Natural killer cell (primary cell): ENCODE results near the gene EVI5. TPM values are rescaled to one million over a fixed set of nuclear protein-coding genes. Genes with fewer than 3 reads are reported as not detected.
A peak's percentile ranks its signal among the peaks of the same experiment; 100 is the strongest.
"Not testable (repeated sequence)": the region's sequence is repeated elsewhere in the genome, so short reads cannot be mapped to it uniquely, and the experiment has no call there.

ENCODE experiments used
- ATAC-seq, 3 donors: fragments of 150-1000 bp in 2 of 3; fragments of 200-7000 bp in 1 of 3; cut with Tn5 transposase; 1 replicate in 1 of 3; 2 replicates in 2 of 3; pipeline ENCODE4 v1.10.0; 2021; ENCODE audit warnings: mild to moderate bottlenecking in 2 of 3, moderate library complexity in 2 of 3
- DNase-seq, 2 donors: peaks; one replicate each; pipeline versions ENCODE4 v3.0.0 to v3.0.0-alpha.2; 2013 to 2021; ENCODE audit warnings: mixed read lengths in 1 of 2
- H3K27ac ChIP-seq: one replicate; pipeline ENCODE4 v1.5.1; 2013; ENCODE audit warnings: mild to moderate bottlenecking, low read length
- H3K27me3 ChIP-seq: one replicate; pipeline ENCODE4 v1.6.1; 2013; ENCODE audit warnings: low read length; ENCODE audit not compliant: control insufficient read depth, insufficient read depth
- H3K36me3 ChIP-seq: one replicate; pipeline ENCODE4 v1.6.1; 2013; ENCODE audit warnings: low read length; ENCODE audit not compliant: control insufficient read depth, insufficient read depth
- H3K4me1 ChIP-seq: one replicate; pipeline ENCODE4 v1.6.1; 2013; ENCODE audit warnings: low read length; ENCODE audit not compliant: control insufficient read depth, insufficient read depth
- H3K4me3 ChIP-seq: one replicate; pipeline ENCODE4 v1.5.1; 2013; ENCODE audit warnings: low read length
- H3K9me3 ChIP-seq: one replicate; pipeline ENCODE4 v1.6.1; 2013; ENCODE audit warnings: low read length; ENCODE audit not compliant: control insufficient read depth, insufficient read depth
- H3K27ac Mint-ChIP-seq, 2 donors: one replicate each; pipeline ENCODE4 v1.8.0; 2022; ENCODE audit warnings: mild to moderate bottlenecking in 2 of 2, mixed read lengths in 2 of 2, moderate library complexity in 1 of 2
- H3K27me3 Mint-ChIP-seq, 2 donors: one replicate each; pipeline ENCODE4 v1.8.0; 2022; ENCODE audit warnings: low read depth in 2 of 2, mixed read lengths in 2 of 2
- H3K36me3 Mint-ChIP-seq: one replicate; pipeline ENCODE4 v1.8.0; 2022; ENCODE audit warnings: mixed read lengths
- H3K4me1 Mint-ChIP-seq, 2 donors: one replicate each; pipeline ENCODE4 v1.8.0; 2022; ENCODE audit warnings: mixed read lengths in 2 of 2
- H3K4me3 Mint-ChIP-seq: one replicate; pipeline ENCODE4 v1.8.0; 2022; ENCODE audit warnings: mild to moderate bottlenecking, moderate library complexity, mixed read lengths
- H3K9me3 Mint-ChIP-seq, 2 donors: one replicate each; pipeline ENCODE4 v1.8.0; 2022; ENCODE audit warnings: mixed read lengths in 2 of 2
- WGBS: methylation state at CpG from one replicate; pipeline ENCODE4 v1.1.7; 2013; ENCODE audit warnings: missing lambda C conversion rate; ENCODE audit not compliant: insufficient coverage; 5-methylcytosine and 5-hydroxymethylcytosine counted together
- intact Hi-C: fragments of 100-400 bp; cut with micrococcal nuclease; formaldehyde crosslinking; loops from one replicate; pipeline ENCODE4 v1.14.2; 2022
- total RNA-seq, 4 donors: library from RNA; stranded (reverse); fragments of 120-200 nt in 1 of 4; gene quantifications; one replicate each; pipeline versions ENCODE4 v1.2.3 to v1.2.4, GENCODE V29; 2013 to 2022
- TF ChIP-seq, protein P1 (sequence below): fragments of 200-600 bp; IDR thresholded peaks from one replicate; pipeline ENCODE4 v1.8.0; 2022; ENCODE audit warnings: antibody characterized with exemption

Gene EVI5
- total RNA-seq, 3 donors from 2014 or later (not counting 1 experiment from before 2014, with no cell fraction given), result 3.9 to 6.0 (median 5.5) TPM

GRCh38 chr1:92538048-92538412, 246.9 kb downstream of the EVI5 start:
- H3K27ac Mint-ChIP-seq, result peak overlapping the region; percentile 91 to 92
- intact Hi-C loops, result loop anchor here (1.0 to 5.0 kb wide), 4 partner anchors 46 to 221 kb away; no protein-coding TSS in a partner anchor
- ATAC-seq, result peak; percentile 68 to 86 (median 83)
- WGBS, result no CpG with 5 or more reads among the region's 2 CpGs
- H3K27me3 ChIP-seq, result no peaks in the 10 kb centered on the region
- no peaks in the 10 kb centered on the region for H3K36me3 ChIP-seq
- H3K36me3 Mint-ChIP-seq, result no peaks in the 10 kb centered on the region
- H3K4me1 Mint-ChIP-seq, result peaks cover 21 to 24% of the 10 kb centered on the region in 2 donors
- peaks cover 11% of the 10 kb centered on the region for H3K4me1 ChIP-seq
- H3K9me3 ChIP-seq, result no peaks in the 10 kb centered on the region
- peak overlapping the region; percentile 19 for H3K4me3 ChIP-seq
- H3K27ac ChIP-seq, result peak overlapping the region; percentile 87
- H3K9me3 Mint-ChIP-seq, result no peaks in the 10 kb centered on the region
- DNase-seq, result peak in 1 of 2 donors; percentile 70
- H3K4me3 Mint-ChIP-seq, result peak overlapping the region; percentile 65
- TF ChIP-seq, protein P1, sequence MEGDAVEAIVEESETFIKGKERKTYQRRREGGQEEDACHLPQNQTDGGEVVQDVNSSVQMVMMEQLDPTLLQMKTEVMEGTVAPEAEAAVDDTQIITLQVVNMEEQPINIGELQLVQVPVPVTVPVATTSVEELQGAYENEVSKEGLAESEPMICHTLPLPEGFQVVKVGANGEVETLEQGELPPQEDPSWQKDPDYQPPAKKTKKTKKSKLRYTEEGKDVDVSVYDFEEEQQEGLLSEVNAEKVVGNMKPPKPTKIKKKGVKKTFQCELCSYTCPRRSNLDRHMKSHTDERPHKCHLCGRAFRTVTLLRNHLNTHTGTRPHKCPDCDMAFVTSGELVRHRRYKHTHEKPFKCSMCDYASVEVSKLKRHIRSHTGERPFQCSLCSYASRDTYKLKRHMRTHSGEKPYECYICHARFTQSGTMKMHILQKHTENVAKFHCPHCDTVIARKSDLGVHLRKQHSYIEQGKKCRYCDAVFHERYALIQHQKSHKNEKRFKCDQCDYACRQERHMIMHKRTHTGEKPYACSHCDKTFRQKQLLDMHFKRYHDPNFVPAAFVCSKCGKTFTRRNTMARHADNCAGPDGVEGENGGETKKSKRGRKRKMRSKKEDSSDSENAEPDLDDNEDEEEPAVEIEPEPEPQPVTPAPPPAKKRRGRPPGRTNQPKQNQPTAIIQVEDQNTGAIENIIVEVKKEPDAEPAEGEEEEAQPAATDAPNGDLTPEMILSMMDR, result no peak
- no peaks in the 10 kb centered on the region for H3K27me3 Mint-ChIP-seq

- no peaks in the 10 kb centered on the region for H3K36me3 ChIP-seq
- intact Hi-C loops, result loop anchor here (5.0 kb wide), 1 partner anchor 170 kb away; no protein-coding TSS in a partner anchor
- H3K27ac Mint-ChIP-seq, result peak overlapping the region; percentile 91 to 92
- no peaks in the 10 kb centered on the region for H3K27me3 Mint-ChIP-seq
- peak overlapping the region; percentile 19 for H3K4me3 ChIP-seq
- 40% methylated on average over 1 of the region's 2 CpGs for WGBS
- no peaks in the 10 kb centered on the region for H3K9me3 Mint-ChIP-seq
- TF ChIP-seq, protein P1, result no peak
- ATAC-seq, result peak; percentile 57 to 66 (median 63)
- H3K36me3 Mint-ChIP-seq, result no peaks in the 10 kb centered on the region
- no peaks in the 10 kb centered on the region for H3K9me3 ChIP-seq
- H3K4me3 Mint-ChIP-seq, result peak overlapping the region; percentile 68
- peak in 1 of 2 donors; percentile 83 for DNase-seq
- peaks cover 24 to 26% of the 10 kb centered on the region in 2 donors for H3K4me1 Mint-ChIP-seq
- peak overlapping the region; percentile 87 for H3K27ac ChIP-seq
- H3K27me3 ChIP-seq, result no peaks in the 10 kb centered on the region
- peaks cover 11% of the 10 kb centered on the region for H3K4me1 ChIP-seq
Observed at GRCh38 chr1:92536980-92537884, 247.7 kb downstream of the EVI5 start.

GRCh38 chr1:92536211-92536979, 248.5 kb downstream of the EVI5 start:
- H3K9me3 Mint-ChIP-seq, result no peaks in the 10 kb centered on the region
- 29% methylated on average over 1 of the region's 5 CpGs for WGBS
- Histone ChIP-seq H3K27ac (peak overlapping the region; percentile 55), H3K4me3 (no peak overlapping the region), H3K9me3 (no peaks in the 10 kb centered on the region), H3K4me1 (peaks cover 11% of the 10 kb centered on the region), H3K36me3 (no peaks in the 10 kb centered on the region), H3K27me3 (no peaks in the 10 kb centered on the region)
- H3K4me1 Mint-ChIP-seq, result peaks cover 24 to 26% of the 10 kb centered on the region in 2 donors
- H3K36me3 Mint-ChIP-seq, result no peaks in the 10 kb centered on the region
- TF ChIP-seq, protein P1, result no peak
- peak in 1 of 2 donors; percentile 23 for DNase-seq
- no peaks in the 10 kb centered on the region for H3K27me3 Mint-ChIP-seq
- peak overlapping the region; percentile 91 to 92 for H3K27ac Mint-ChIP-seq
- peak overlapping the region; percentile 39 for H3K4me3 Mint-ChIP-seq
- intact Hi-C loops, result loop anchor here (5.0 kb wide), 1 partner anchor 169 kb away; no protein-coding TSS in a partner anchor
- peak; percentile 33 to 53 (median 48) for ATAC-seq

GRCh38 chr1:92532371-92532770, 252.5 kb downstream of the EVI5 start:
- H3K9me3 Mint-ChIP-seq, H3K4me1 ChIP-seq, H3K36me3 Mint-ChIP-seq, H3K4me3 ChIP-seq, H3K27me3 ChIP-seq, ATAC-seq, H3K4me3 Mint-ChIP-seq, DNase-seq, H3K9me3 ChIP-seq, intact Hi-C loops, H3K27ac ChIP-seq, H3K36me3 ChIP-seq, H3K27me3 Mint-ChIP-seq: not testable (repeated sequence)
- Mint-ChIP-seq H3K27ac (peak overlapping the region in 1 of 2 donors; percentile 2), H3K4me1 (peaks cover 7 to 13% of the 10 kb centered on the region in 2 donors)
- WGBS, result 78% methylated on average over 3 of the region's 4 CpGs

DNA sequence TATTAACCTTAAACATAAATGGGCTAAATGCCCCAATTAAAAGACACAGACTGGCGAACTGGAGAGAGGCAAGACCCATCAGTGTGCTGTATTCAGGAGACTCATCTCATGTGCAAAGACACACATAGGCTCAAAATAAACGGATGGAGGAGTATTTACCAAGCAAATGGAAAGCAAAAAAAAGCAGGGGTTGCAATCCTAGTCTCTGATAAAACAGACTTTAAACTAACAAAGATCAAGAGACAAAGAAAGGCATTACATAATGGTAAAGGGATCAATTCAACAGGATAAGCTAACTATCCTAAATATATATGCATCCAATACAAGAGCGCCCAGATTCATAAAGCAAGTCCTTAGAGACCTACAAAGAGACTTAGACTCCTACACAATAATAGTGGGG, 253.0 kb downstream of the EVI5 start:
- ATAC-seq, H3K27me3 Mint-ChIP-seq, H3K27me3 ChIP-seq, DNase-seq, H3K27ac ChIP-seq, H3K27ac Mint-ChIP-seq, H3K4me1 ChIP-seq, H3K36me3 Mint-ChIP-seq, H3K9me3 Mint-ChIP-seq, H3K9me3 ChIP-seq, H3K4me3 ChIP-seq, H3K4me3 Mint-ChIP-seq, H3K36me3 ChIP-seq, intact Hi-C loops: not testable (repeated sequence)
- peaks cover 4 to 11% of the 10 kb centered on the region in 2 donors for H3K4me1 Mint-ChIP-seq
- 97% methylated on average over 3 of the region's 3 CpGs for WGBS
